T-helper 1 cell (primary cell): ENCODE data around the gene NECAB3.
"Not testable (repeated sequence)": the region's sequence is repeated elsewhere in the genome, so short reads cannot be mapped to it uniquely, and the experiment has no call there.

Experiments used
- DNase-seq, 5 donors: peaks; one replicate each; pipeline ENCODE4 v3.0.0-alpha.2; 2012 to 2020
- total RNA-seq, 4 donors: gene quantifications; one replicate each; lab custom pipeline; 2026; lab: John Stamatoyannopoulos, UW

The NECAB3 gene
- total RNA-seq, result 6.2 to 11.1 (median 10.3) reads per million in 4 donors

DNA sequence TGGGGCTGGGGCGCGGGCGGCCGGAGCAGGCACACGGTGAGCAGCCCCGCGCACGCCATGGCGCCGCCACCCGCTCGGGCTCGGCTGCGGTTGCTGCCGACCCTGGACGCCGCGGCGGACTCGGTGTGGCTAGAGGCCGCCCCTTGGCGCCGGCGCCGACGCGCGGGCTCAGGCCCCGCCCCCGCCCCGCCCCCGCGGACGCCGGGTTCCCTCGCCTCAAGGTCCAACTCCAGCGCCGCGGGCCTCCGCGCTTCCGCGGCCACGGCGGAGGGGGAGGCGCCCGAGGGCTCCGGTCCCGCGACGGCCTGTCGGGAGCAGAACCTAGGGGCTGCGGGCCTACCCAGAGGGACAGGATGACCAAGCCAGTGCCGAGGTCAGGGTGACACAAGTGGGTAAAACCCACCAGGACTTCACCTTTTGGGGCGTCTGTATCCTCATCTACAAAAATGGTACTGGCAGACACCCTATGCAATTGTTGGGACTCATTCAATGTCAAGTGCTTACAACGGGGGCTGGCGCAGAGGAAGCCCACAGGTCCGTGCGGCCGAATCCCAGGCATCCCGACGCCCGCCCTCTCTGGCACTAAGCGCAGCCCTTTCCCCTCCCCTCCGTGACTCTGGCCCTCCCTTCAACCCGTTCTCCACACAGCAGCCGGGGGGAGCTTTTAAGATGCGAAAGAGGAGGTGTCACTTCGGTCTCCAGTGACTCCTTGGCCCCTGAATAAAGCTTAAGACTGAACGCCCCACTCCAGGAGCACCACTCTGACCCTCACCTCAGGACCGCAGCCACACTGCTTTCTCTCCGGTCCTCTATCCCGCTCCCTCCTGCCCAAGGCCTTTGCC, at the start of gene NECAB3:
TSS of gene NECAB3 (minus strand) at position 135 of the 842 bp plus-strand sequence. CDS start at position 59, 76 bp downstream.
- peak; percentile 43 to 66 (median 48) for DNase-seq

- DNase-seq, result no peak
Measured at GRCh38 chr20:33721391-33722140, 47.3 kb upstream of the NECAB3 start.

- peak; percentile 67 to 96 (median 79) for DNase-seq
Measured at GRCh38 chr20:33719989-33720709, 45.9 kb upstream of the NECAB3 start, which contains the start of gene PXMP4. TSS of gene PXMP4 (minus strand) at chr20:33720310. CDS start at chr20:33720207, 103 bp downstream.

- DNase-seq, result no peak
Measured at GRCh38 chr20:33719277-33719988, 45.2 kb upstream of the NECAB3 start.

DNA sequence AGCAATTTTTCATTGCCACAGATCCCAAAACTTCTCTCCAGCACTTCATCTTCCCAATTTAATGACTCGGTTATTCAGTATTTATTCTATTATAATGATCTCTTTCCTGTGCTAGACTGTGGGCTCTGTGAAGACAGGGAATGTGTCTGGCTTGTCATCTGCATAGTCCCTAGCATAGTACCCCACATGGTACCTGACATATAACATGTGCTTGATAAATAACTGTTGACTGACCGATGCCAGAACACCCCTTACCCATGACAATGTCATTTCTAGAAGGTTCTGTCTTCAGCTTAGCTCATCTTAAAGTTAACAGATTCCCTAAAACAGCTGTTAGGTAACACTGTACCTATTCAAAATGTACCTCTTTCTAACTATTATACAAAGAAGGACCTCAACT, 42.3 kb upstream of the NECAB3 start:
- no peak for DNase-seq

GRCh38 chr20:33713865-33714367, 39.7 kb upstream of the NECAB3 start:
- DNase-seq, result no peak

DNA sequence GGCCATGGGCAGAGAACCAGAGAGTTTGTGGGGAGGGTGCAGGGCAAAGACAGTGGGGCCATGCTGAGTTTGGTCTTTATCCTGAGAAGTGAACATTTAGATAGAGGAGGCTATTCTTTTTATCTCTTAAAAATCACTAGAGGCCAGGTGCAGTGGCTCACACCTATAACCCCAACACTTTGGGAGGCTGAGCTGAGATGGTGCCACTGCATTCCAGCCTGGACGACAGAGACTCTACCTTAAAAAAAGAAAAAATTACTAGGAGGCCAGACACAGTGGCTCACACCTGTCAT, 37.2 kb upstream of the NECAB3 start:
- no peak for DNase-seq

DNA sequence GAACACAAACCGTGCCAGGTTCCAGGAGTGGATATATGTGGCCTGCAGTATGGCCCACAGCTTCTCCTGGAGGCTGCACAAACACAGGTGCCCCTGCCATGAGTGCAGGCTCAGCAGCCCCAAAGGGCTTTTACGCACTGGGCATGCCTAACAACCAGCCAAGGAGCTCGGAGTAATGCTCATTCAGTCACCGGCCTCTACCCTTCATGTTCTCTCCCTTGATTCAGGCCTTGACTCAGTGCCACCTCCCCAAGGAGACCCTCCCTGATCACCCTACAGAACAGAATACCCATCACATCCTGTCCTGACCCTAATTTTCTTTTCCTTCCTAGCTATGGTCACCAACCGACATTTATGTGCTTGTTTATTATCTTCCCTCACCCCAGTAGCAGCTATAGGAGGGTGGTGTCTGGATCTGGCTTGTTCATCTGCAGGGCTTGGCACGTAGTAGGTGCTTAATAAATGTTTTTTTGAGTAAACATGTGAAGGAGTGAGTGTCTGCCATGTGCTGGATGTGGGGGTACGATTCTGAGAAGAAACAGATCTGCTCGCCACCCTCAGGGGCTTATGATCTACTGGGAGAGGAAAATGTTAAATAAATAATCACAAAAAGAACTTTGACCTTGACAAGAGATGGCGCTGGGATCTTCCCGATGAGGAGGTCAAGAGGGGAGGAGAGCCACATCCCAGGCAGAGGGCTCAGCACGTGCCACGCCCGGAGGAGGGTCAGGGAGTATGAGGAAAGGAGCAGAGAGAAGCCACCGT, 36.6 kb upstream of the NECAB3 start:
- DNase-seq, result no peak

GRCh38 chr20:33709905-33710541, 35.8 kb upstream of the NECAB3 start:
- no peak for DNase-seq

- DNase-seq, result no peak
Measured at GRCh38 chr20:33709398-33709797, 35.2 kb upstream of the NECAB3 start.

- DNase-seq, result no peak
Measured at GRCh38 chr20:33707668-33708067, 33.4 kb upstream of the NECAB3 start.

DNA sequence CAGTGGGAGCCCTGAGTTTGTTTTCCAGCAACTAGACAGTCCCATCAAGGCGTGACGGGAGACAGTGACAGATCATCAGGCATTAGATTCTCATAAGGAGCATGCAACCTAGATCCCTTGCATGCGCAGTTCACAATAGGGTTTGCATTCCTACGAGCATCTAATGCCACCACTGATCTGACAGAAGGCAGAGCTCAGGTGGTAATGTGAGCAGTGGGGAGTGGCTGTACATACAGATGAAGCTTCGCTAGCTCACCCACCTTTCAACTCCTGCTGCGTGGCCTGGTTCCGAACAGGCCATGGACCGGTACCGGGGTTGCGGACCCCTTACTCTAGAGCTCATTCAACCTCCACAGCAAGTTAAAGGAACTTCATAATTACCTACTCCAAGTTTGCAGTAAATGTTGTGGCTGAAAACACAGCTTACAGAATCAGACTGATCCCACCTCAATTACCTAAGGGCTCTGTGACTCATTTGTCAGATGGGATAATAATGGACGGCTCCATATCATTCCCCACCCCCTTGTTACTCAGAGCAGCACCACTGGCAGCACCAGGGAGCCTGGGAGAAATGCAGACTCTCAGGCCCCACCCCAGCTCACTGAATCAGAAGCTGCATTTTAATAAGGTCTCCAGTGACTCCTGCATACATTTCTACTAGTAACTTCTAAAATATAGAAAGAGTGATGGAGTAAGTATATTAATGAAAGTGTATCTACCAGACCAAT, 30.1 kb upstream of the NECAB3 start:
- no peak for DNase-seq

DNA sequence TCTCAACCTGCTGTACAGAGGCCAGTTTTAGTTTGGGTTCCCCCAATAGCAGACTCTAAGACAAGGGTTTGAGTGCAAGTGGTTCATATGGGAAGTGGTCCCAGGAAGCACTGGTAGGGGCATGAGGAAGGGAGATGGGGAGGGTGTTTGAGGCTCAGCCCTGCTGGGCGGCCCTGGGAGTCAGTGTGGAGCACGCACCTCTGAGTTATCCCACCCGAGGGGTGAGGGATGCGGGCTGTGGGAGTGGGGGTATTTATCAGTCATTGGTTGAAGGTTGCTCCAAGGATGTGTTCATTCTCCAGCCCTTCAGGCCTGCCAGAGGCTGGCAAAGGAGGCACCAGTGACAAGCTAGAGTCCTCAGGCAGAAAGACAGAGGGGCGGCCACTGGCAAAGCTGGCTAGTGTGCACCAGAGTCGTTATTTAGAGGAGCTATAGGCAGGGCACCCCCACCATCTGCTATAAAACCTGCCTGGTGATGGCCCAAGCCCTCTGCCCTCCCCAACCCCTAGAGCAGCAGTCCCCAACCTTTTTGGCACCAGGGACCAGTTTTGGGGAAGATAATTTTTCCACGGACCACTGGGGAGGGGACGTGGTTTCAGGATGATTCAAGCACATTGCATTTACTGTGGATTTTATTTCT, 29.4 kb upstream of the NECAB3 start:
- no peak for DNase-seq

GRCh38 chr20:33702861-33703260, 28.6 kb upstream of the NECAB3 start:
- no peak for DNase-seq

DNA sequence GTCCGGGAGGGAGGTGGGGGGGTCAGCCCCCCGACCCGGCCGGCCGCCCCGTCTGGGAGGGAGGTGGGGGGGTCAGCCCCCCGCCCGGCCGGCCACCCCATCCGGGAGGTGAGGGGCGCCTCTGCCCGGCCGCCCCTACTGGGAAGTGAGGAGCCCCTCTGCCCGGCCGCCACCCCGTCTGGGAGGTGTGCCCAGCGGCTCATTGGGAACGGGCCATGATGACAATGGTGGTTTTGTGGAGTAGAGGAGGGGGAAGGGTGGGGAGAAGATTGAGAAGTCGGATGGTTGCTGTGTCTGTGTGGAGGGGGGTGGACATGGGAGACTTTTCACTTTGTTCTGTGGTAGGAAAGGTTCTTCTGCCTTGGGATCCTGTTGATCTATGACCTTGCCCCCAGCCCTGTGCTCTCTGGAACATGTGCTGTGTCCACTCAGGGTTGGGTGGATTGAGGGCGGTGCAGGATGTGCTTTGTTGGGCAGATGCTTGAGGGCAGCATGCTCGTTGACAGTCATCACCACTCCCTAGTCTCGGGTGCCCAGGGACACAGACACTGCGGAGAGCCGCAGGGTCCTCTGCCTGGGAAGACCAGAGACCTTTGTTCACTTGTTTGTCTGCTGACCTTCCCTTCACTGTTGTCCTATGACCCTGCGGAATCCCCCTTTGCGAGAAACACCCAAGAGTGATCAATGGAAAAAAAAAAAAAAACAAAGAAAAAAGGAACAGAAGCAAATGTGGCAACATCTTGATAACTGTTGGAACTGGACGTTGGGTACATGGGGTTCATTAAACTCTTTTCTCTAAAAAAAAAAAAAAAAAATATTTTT, 27.6 kb upstream of the NECAB3 start:
- no peak for DNase-seq

GRCh38 chr20:33700696-33701441, 26.6 kb upstream of the NECAB3 start:
- DNase-seq, result not testable (repeated sequence)

GRCh38 chr20:33698966-33699365, 24.7 kb upstream of the NECAB3 start:
- not testable (repeated sequence) for DNase-seq

- no peak for DNase-seq
Measured at GRCh38 chr20:33697129-33697528, 22.9 kb upstream of the NECAB3 start.
